Stimulated activated CD4-positive, alpha-beta T cell treated with anti-CD3 and anti-CD28 coated beads, Interleukin-15, amount 100 ng/mL, for 1 hour (primary cell): ENCODE data around the gene ST3GAL6.

Experiments
- DNase-seq, 2 donors: peaks; one replicate each; pipeline ENCODE4 v3.0.0-alpha.2; 2020; ENCODE audit warnings: low read depth in 1 of 2, low spot score in 1 of 2

Gene ST3GAL6, protein sequence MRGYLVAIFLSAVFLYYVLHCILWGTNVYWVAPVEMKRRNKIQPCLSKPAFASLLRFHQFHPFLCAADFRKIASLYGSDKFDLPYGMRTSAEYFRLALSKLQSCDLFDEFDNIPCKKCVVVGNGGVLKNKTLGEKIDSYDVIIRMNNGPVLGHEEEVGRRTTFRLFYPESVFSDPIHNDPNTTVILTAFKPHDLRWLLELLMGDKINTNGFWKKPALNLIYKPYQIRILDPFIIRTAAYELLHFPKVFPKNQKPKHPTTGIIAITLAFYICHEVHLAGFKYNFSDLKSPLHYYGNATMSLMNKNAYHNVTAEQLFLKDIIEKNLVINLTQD

DNA sequence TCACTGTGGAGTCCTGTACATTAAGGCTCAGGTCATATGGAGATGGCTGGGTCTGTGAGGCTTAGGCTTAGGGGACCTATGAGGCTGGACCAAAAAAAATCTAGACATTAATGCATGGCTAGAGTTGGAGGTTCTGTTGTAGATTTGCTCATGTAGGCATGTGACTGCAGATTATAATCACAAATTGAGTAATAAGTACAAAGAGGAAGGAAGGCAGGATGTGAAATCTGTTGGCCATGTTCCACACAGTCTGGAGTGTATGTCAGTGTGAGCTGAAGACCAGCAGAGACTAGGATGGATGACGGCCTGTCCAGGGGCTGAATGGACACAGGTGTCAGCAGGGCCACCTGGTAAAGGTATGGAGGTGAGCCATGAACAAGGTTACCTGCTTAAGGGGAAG lies at the start of gene ST3GAL6:
TSS of gene ST3GAL6 (plus strand) at position 265 of the 400 bp plus-strand sequence. CDS start 5,101 bp downstream, outside the sequence.
- no peak for DNase-seq

DNA sequence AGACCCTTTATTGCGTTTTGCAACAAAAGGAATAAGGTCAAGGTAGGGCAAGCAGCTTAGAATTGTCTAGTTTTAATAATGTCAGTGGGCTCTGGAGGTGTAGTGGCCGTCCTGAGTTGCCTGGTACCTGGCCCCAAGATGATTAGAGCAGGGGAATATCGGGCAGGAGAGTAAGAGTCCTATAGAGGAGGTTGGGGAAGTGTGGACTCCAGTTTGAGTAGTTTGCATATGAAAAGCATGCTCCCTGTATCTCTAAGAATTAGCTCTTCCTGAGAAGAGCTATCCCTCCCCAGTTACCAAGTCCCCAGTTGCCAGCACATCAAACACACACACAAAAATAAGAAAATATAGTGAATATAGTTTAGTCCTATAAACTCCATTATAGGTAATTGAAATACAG lies 49.2 kb upstream of the ST3GAL6 start:
- no peak for DNase-seq

DNA sequence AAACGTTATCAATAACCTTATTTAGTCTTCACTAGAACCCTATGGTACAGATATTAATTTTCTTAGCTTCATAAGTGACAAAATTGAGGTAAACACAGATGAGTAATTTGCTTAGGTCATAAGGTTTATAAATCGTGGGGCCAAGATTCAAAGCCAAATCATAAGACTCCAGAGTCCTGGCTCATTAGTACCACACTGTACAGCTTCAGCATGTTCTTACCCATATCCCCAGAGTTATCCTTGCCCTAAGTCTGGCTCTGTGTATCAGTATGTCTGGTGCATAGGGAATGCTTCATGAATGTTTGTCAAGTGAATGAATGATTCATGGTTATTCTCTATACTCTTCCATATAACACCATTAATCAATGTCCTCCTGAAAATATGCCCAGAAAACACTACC lies 45.6 kb upstream of the ST3GAL6 start:
- DNase-seq = no peak

DNA sequence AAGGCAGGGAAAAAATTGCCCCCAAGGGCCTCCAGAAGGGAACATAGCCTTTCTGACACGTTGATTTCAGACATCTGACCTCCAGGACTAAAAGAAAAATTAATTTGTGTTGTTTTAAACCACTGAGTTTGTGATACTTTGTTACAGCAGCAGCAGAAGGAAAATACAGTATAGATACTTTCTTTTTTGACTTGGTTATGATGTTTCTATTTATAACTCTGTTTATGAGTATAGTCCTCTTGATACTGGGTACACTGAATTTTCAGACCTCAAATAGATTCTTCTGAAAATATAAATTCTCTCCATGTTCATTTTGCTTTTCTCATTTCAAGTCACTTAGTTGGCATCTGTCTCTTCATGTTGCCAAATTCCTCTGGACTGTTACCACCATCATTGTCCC lies 44.4 kb upstream of the ST3GAL6 start:
- DNase-seq = no peak

DNA sequence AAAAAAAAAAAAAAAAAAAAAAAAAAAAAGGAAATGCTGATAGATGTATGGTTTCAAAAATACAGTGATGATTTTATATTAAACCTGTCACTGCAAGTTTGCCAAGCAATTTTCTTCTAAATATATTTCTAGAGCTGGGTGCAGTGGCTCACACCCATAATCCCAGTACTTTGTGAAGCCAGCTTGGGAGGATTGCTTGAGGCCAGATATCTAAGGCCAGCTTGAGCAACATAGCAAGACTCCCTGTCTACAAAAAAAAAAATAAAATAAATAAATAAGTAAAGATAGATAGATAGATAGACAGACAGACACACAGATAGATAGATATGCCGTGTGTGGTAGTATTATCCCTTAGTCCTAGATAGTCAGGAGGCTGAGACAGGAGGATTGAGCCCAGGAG lies 41.4 kb upstream of the ST3GAL6 start:
- DNase-seq = no peak

DNA sequence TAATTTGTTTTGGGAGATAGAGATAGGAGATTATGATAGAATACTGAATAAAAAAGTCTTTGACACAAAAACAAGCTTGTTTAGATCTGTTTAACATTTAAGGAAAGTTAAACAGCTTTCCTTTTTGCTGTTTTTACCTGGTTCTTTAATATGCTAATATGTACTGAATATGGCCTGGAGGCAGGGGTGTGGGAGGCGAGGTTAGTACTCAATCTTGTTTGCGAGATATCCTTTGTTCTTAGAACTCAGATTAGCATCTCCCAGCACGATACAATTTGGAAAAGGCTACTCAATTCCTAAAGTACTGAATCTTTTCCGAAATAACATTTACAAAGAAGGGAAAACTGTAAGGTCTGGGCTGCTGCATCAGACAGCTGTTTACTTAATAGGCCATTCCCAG lies 40.8 kb upstream of the ST3GAL6 start:
- DNase-seq = no peak

DNA sequence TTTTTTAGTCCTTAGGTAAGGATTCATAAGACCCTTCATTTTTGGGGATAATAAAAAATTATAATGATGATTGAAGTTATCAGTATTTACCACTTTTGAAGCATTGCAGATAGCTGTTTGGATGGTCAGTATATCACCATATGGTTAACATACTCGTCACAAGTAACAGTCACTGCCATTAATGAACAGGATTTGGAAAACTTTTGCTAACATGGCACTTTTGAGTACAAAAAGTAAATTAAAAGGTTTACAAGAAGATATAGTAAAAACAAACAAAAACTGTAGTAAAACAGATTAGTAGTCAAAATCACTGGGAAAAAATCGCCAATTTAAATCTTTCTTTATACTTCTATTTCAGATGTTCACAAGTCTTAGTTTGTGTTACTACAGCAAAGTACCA lies 37.8 kb upstream of the ST3GAL6 start:
- no peak for DNase-seq

DNA sequence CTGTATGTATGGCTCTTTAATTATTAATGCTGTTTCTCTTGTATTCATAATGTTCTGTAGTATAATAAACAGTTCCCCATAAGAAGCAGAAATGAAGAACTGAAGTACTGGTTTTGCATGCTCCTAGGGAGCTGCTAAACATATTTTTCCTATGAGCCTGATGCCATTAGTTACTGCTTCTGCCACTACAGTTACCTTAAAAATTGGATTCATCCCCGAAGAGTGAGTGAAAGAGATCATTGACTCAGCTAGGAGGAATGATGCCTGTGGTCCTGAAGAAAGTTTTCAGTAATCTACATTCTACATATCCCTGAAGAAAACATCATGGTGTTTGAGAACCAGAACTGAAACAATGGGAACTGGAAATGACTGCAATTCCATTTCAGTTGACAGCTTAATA lies 37.1 kb upstream of the ST3GAL6 start:
- DNase-seq = no peak

DNA sequence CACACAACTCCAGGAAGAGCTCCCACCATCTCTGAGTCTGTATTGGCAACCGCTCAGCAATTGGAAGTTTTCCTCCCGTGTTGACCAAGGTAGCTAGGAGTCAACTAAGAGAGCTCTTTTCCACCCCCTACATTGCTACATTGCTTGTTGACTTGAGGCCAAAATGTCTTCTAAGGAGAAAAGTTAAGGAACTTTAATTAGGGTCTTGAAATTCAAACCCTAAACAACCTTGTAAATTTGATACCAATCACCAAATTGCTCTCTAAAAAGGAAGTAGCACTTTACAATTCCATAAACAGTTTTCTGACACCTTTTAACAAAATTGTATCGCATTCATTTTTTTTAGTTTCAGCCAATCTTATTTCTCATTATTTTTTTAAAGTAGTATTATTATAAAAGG lies 35.5 kb upstream of the ST3GAL6 start:
- no peak for DNase-seq

DNA sequence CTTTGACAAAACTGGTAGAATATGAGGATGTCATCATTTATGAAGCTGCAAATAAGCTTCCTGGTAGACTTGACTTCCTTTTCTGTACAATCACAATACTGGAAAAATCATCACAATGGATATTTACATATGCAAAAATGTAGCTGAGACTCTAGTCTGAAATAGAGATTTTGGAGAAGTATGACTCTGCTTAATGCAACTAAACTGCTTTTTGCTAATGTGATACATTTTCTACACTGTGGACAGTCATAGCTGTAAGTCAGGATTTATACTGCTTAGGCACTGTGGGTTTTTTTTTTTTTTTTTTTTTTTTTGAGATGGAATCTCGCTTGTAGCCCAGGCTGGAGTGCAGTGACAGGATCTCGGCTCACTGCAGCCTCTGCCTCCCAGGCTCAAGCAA lies 34.5 kb upstream of the ST3GAL6 start:
- DNase-seq = no peak

DNA sequence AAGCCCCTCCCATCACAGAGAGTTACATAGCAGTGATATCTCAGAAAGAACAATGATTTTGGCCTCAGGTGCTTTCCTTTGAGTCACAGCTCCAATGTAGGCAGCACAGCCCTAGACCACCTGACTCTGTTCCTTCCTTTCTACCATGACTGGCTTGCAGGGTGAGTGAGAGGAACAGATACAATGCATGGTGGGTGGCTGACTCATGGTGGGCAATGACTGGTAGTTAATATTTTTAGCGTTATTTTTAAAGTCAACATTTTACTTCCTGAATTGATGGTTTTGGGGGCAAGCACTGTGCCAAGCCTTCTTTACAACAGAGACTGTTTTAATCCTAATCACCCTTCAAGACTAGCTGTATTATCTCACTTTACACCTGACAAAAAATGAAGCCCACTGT lies 32.8 kb upstream of the ST3GAL6 start:
- DNase-seq = no peak

DNA sequence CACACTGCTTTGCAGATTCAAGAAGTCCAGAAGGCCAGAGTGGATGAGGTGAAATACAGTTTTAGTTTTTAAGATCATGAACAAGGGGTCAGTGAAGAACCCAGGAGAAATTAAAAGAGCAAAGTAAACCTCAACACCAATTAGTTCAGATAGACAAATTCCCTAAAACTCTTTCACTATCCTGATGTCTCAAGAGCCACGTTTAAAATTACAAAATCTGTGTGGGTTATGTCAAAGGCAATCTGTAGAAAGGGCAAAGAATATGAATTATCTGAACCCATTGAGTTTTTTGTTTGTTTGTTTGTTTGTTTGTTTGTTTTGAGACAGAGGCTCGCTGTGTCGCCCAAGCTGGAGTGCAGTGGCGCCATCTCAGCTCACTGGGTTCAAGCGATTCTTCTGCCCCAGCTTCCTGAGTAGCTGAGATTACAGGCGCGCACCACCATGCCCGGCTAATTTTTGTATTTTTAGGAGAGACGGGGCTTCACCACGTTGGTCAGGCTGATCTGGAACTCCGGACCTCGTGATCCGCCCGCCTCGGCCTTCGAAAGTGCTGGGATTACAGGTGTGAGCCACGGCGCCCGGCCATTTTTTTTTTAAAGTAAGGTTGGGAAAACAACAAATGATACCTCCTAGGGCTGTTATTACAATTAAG lies 32.1 kb upstream of the ST3GAL6 start:
- DNase-seq = no peak

DNA sequence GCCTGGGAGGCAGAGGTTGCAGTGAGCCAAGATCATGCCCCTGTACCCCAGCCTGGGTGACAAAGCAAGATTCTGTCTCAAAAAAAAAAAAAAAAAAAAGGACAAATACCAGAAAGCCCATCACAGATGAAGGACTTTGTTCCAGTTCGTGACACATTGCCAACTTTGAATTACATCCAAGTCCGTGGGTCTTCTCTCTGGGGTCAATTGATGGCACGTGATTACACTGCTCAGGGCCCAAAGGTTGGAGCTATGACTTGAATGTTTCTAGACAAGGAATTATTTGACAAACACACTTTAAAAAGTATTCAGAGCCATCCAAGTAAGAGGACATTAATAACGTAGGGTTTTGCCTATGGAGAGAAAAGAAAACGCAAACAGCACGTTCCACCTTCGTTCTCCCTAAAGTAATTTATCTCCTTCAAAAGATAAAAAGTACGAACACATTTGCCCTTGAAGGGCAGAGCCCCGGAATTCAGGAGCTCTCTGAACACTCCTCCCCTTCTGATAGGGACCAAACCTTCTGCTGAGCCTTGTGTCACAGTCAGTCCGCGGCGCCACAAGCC lies 31.3 kb upstream of the ST3GAL6 start:
- no peak for DNase-seq

DNA sequence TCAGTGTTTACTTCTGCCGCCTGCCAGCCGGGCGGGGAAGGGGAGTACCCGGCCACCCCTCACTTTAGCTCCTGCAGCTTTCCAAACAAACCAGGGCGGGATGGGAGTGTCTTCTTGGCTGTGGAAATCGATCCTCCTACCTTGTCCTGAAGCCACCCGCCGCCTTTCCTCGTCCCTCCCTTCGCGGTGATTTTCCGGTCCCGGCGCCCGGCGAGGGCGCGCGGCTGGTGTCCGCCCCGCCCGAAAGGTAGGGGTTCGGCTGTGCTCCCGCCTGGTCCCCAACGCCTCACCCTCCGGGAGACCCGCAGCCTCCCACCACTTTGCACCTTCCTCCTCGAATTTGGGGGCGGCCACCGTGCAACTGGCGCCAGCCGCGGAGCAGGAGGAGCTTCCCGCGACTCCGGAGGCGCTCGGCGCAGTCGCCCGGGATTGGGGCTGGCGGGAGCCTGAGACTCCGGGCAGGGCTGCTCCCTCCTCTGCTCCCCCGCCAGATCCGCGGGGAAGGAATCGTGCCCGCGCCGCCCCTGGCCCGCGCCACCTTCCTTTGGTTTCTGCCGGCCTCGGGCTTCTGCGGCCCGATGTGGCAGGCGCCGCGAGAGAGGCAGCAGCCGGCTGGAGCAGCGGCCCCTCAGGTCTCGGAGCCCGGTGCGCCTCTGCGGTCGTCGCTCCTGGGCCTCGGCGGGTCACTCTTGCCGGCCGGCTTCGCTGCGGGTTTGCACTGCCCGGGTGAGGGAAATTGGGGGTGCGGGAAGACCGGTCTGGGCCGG lies 30.7 kb upstream of the ST3GAL6 start:
- DNase-seq = no peak

DNA sequence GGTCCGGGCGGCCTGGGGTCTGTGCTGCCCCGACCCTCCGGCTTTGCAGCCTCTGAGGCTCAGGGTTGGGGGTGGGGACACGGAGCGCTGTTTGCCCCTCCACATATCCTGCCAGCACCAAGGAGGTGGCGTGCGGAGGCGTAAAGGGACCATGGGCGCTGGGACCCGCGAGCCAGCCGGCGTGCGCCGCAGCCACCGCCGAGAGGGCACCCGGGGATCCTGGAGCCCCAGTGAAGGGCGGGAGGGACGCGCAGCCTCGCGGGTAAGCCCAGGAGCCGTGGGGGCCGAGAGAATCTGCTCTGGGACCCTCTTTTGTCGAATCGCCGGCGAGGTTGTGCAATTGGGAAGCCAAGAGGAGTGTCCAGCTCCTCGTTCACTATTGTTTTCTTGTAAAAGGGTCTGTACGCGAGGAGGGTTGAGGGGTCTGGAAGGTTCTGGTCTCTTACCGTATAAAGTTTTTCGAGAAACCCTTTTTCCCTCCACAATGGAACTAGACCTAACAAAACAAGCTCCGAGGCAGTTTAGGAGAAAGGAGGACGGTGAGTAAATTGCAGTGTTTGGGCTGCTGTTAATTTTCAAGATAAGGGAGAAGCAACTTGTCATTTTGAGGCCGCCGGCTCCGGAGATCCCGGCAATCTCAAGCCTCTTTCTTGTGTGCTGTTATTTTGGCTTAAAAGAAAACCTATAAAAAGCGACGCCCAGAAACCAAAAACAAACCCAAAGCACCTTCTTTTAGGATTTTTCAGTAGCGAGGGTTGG lies 29.9 kb upstream of the ST3GAL6 start:
- DNase-seq = no peak

DNA sequence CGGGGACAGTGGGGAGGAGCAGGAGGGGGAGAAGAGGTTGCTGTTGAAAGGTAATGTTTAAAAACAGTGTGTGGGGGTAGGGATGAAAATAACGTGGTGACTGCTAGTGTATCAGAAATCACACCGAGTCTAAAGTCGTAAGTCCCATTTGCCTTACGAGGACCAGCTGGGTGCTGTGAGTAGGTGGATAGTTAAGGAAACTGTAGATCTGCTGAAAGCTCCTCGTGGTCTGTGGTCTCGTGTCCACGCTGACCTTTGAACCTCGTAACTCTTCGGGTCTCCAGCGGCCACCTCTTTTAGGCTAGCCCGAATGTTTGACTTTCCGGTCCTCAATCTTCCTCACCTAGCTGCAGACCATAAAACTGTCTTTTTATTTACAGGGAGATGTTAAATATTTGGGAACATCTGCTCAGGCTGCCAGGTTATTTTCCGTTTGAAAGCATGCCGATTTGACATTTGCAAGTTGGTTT lies 29.3 kb upstream of the ST3GAL6 start:
- no peak for DNase-seq

DNA sequence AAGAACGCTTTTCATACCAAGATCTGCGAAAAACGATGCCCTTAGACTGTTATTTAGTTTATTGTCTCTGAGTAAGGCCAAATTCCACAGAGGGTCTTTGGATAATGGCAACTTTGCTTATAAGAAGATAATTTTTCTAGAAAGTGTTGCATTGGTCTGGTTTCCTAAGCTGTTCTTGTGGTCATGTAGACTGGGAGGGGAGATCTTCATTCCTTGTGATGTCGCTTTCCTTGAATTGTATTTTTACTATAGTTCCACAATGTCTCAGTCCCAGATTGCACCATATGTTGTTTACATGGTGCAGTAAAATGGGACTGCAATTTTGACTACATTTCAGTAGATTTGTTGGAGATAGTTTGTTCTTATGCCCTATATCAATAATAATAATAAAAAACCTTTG lies 28.8 kb upstream of the ST3GAL6 start:
- no peak for DNase-seq

DNA sequence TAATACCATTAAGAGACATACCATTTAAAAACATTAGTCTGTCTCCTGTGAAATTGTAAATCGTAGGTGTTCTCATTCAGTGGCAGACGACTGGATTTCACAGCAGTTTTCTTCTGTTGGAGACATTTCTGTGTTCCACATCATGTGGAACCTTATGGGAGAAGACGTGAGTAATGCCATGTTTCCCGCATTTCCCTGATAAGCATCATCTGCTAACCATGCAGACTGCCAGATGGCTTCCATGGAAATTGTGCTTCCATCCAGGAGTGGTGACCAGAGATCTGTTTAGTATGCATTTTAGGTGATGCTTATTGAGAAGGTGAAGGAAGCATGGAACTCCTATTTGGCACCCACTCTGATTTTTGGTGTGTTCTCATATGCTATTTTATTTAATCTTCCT lies 28.4 kb upstream of the ST3GAL6 start:
- no peak for DNase-seq

DNA sequence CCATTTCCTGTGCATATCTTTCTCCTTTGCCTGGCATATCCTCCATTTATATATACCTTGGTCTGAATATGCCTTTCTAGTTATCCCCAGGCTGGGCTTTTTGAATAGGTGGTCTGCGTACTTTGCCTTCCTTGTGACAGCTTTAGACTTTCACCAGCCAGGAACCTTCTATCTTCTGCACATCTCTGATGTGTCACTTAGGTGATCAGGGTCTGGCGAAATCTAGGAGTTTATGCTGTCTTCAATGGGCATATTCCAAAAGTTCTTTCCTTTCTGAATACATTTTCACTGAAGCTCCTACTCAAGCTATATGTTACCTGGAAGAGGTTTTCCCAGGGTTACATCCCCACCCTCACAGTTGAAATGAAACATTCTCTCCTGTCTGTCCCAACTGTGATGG lies 27.8 kb upstream of the ST3GAL6 start:
- DNase-seq = no peak

DNA sequence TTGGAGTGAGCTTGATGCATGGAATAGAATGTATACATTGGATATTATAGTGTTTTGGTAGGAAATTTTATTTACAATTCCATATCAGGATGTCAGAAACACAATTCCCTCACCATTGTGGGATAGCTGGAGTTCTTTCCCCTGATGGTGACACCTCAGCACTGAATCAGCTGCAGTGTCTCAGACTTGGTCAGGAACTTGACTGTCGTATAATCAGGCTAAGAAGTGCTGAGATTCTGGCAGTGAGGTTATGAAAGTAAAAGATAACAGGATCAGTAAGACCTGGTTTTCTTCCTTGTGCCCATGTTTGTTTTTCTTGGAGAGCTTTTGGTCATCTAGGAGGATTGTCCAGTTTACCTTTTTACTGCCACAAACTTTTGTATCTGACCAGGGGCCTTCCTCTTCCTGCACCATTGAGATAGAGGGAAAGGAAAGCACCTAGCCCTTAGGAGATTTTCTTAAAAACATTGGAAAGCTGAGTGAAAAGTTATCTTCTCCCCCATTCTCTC lies 27.3 kb upstream of the ST3GAL6 start:
- DNase-seq = no peak

DNA sequence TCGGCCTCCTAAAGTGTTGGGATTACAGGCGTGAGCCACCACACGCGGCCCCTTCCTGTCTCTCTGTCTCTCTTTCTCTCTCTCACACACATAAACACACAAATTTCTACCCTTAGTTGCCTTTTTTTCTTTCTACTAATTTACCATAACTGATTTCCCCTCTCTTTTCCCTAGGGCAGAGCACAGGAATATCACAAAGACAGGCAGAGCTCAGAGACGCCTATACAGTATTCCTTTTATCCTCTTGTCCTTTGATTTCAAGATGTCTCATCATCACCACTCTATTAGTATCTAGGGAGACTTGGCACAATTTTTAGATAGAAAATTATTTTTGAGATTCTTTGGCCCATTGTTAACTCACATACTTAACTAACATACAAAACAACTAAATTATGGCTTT lies 25.8 kb upstream of the ST3GAL6 start:
- no peak for DNase-seq
